Smooth muscle cell (in vitro differentiated cells): Measurements from ENCODE around the gene KRT4. TPM values are rescaled to one million over a fixed set of nuclear protein-coding genes. Genes with fewer than 3 reads are reported as not detected.

ENCODE experiments used
- DNase-seq: peaks from one replicate; lab custom pipeline; 2025; ENCODE audit not compliant: unreplicated experiment; lab: John Stamatoyannopoulos, UW
- H2AFZ ChIP-seq: fragments of 200-600 bp; sonication (generic); 2 replicates; pipeline ENCODE4 v1.6.0; 2016; ENCODE audit warnings: antibody characterized with exemption, low read depth, mild to moderate bottlenecking
- H3F3A ChIP-seq: fragments of 200-600 bp; sonication (generic); 2 replicates; pipeline ENCODE4 v1.6.0; 2017; ENCODE audit warnings: antibody characterized with exemption, low read depth
- H3K27ac ChIP-seq: fragments of 200-600 bp; sonication (generic); 2 replicates; pipeline ENCODE4 v1.5.1; 2016; ENCODE audit warnings: low read depth, mild to moderate bottlenecking
- H3K27me3 ChIP-seq: fragments of 200-600 bp; sonication (generic); 2 replicates; pipeline ENCODE4 v1.6.1; 2016; ENCODE audit warnings: low read depth, mild to moderate bottlenecking
- H3K36me3 ChIP-seq: fragments of 200-600 bp; sonication (generic); 2 replicates; pipeline ENCODE4 v1.5.1; 2016; ENCODE audit warnings: low read depth
- H3K4me1 ChIP-seq: fragments of 200-600 bp; sonication (generic); 2 replicates; pipeline ENCODE4 v1.5.1; 2016; ENCODE audit warnings: low read depth
- H3K4me2 ChIP-seq: fragments of 200-600 bp; sonication (generic); 2 replicates; pipeline ENCODE4 v1.6.0; 2016; ENCODE audit warnings: mild to moderate bottlenecking
- H3K4me3 ChIP-seq: fragments of 200-600 bp; sonication (generic); 2 replicates; pipeline ENCODE4 v1.5.1; 2016; ENCODE audit warnings: mild to moderate bottlenecking
- H3K79me2 ChIP-seq: fragments of 200-600 bp; sonication (generic); 2 replicates; pipeline ENCODE4 v1.6.0; 2016; ENCODE audit warnings: low read depth, mild to moderate bottlenecking
- H3K9ac ChIP-seq: fragments of 200-600 bp; sonication (generic); 2 replicates; pipeline ENCODE4 v1.6.0; 2016; ENCODE audit warnings: low read depth
- H3K9me3 ChIP-seq: fragments of 200-600 bp; sonication (generic); replicated peaks from 2 replicates; pipeline ENCODE4 v1.5.1; 2016; ENCODE audit warnings: low read depth
- H4K20me1 ChIP-seq: fragments of 200-600 bp; sonication (generic); 2 replicates; pipeline ENCODE4 v1.6.0; 2016; ENCODE audit warnings: low read depth
- CTCF ChIP-seq: fragments of 200-600 bp; sonication (generic); IDR thresholded peaks from 2 replicates; pipeline ENCODE4 v1.5.1; 2017; ENCODE audit warnings: borderline replicate concordance, mild to moderate bottlenecking, antibody characterized with exemption; ENCODE audit not compliant: insufficient read depth, poor library complexity, severe bottlenecking
- WGBS: methylation state at CpG from one replicate; pipeline ENCODE4 v1.1.7; 2016; ENCODE audit warnings: low lambda C conversion rate; 5-methylcytosine and 5-hydroxymethylcytosine counted together
- polyA plus RNA-seq: library from polyadenylated mRNA; unstranded; fragments of >200 nt; fragmentation: Nextera tagmentation; extraction: Ambion mirVana; gene quantifications from 2 replicates; pipeline ENCODE4 v1.2.1, GENCODE V29; 2016
- total RNA-seq: library from RNA; depleted of rRNA; stranded (reverse); fragments of >200 nt; gene quantifications from 2 replicates; pipeline ENCODE4 v1.2.3, GENCODE V29; 2014

KRT4 gene
- total and polyA plus RNA-seq, 2 experiments from 2014 or later, result not detected

- DNase-seq, result no peak
These were observed 8.1 kb upstream of the KRT4 start for GRCh38 chr12:52821826-52822660.

GRCh38 chr12:52821071-52821730 is 7.3 kb upstream of the KRT4 start:
- H3K79me2 ChIP-seq, result no peaks in the 10 kb centered on the region
- peaks cover 31% of the 10 kb centered on the region for H3K4me1 ChIP-seq
- TF ChIP-seq CTCF, result no peak
- H3K4me3 ChIP-seq, result no peak overlapping the region
- H3K36me3 ChIP-seq, result no peaks in the 10 kb centered on the region
- H3K9ac ChIP-seq, result no peak overlapping the region
- H3K27ac ChIP-seq, result no peak overlapping the region
- H3F3A ChIP-seq, result no peaks in the 10 kb centered on the region
- H3K9me3 ChIP-seq, result no peaks in the 10 kb centered on the region
- no peak for DNase-seq
- H3K4me2 ChIP-seq, result no peak overlapping the region
- H3K27me3 ChIP-seq, result peaks cover 9% of the 10 kb centered on the region
- no peaks in the 10 kb centered on the region for H4K20me1 ChIP-seq
- no peak overlapping the region for H2AFZ ChIP-seq
- WGBS, result 92% methylated on average over 4 of the region's 4 CpGs

More at GRCh38 chr12:52821826-52822660, 8.1 kb upstream of the KRT4 start:
- WGBS, result 96% methylated on average over 10 of the region's 10 CpGs
- no peaks in the 10 kb centered on the region for H3F3A ChIP-seq
- no peaks in the 10 kb centered on the region for H4K20me1 ChIP-seq
- H3K9me3 ChIP-seq, result no peaks in the 10 kb centered on the region
- no peak overlapping the region for H3K27ac ChIP-seq
- H3K4me1 ChIP-seq, result peaks cover 31% of the 10 kb centered on the region
- H3K79me2 ChIP-seq, result no peaks in the 10 kb centered on the region
- no peaks in the 10 kb centered on the region for H3K36me3 ChIP-seq
- peaks cover 7% of the 10 kb centered on the region for H3K27me3 ChIP-seq
- no peak overlapping the region for H3K9ac ChIP-seq
- no peak overlapping the region for H2AFZ ChIP-seq
- no peak for TF ChIP-seq CTCF
- no peak overlapping the region for H3K4me3 ChIP-seq
- H3K4me2 ChIP-seq, result no peak overlapping the region

GRCh38 chr12:52820521-52820920 is 6.6 kb upstream of the KRT4 start:
- WGBS, result 81% methylated on average over 6 of the region's 6 CpGs
- Histone ChIP-seq H3K9me3 (no peaks in the 10 kb centered on the region), H3K27ac (no peak overlapping the region), H3K4me3 (no peak overlapping the region), H3K4me2 (no peak overlapping the region), H3K27me3 (peaks cover 9% of the 10 kb centered on the region), H3K79me2 (no peaks in the 10 kb centered on the region), H4K20me1 (no peaks in the 10 kb centered on the region), H3F3A (no peaks in the 10 kb centered on the region), H3K4me1 (peaks cover 31% of the 10 kb centered on the region), H2AFZ (no peak overlapping the region), H3K9ac (no peak overlapping the region), H3K36me3 (no peaks in the 10 kb centered on the region)
- no peak for DNase-seq
- TF ChIP-seq CTCF, result no peak
